SK-N-SH (cell line): ENCODE data around the gene CRYBA2.

Source experiments
- CTCF ChIP-seq: fragments of 200-600 bp; sonication (generic); IDR thresholded peaks from 2 replicates; pipeline ENCODE4 v1.6.1; 2017; ENCODE audit warnings: antibody characterized with exemption, mild to moderate bottlenecking, moderate library complexity
- EP300 ChIP-seq, 2 experiments: IDR thresholded peaks; 2 replicates each; pipeline versions ENCODE4 v1.4.0 to v1.6.1; 2012; ENCODE audit warnings: borderline replicate concordance in 1 of 2, low read depth in 1 of 2, low read length in 1 of 2
- EZH2phosphoT487 ChIP-seq: fragments of 200-600 bp; sonication (generic); IDR thresholded peaks from 2 replicates; pipeline ENCODE4 v1.6.1; 2017; ENCODE audit warnings: low read depth, mixed run types, mild to moderate bottlenecking, antibody characterized with exemption, moderate library complexity, borderline replicate concordance
- FOXM1 ChIP-seq: IDR thresholded peaks from 2 replicates; pipeline ENCODE4 v1.4.0; 2012; ENCODE audit warnings: low read depth, mild to moderate bottlenecking
- JUND ChIP-seq: IDR thresholded peaks from 2 replicates; pipeline ENCODE4 v1.4.0; 2012
- NRF1 ChIP-seq: IDR thresholded peaks from 2 replicates; pipeline ENCODE4 v1.6.1; 2012; ENCODE audit warnings: low read depth, mild to moderate bottlenecking, low read length
- RAD21 ChIP-seq: IDR thresholded peaks from 2 replicates; pipeline ENCODE4 v1.6.1; 2012; ENCODE audit warnings: mild to moderate bottlenecking, low read length
- REST ChIP-seq: IDR thresholded peaks from 2 replicates; pipeline ENCODE4 v1.6.1; 2012; ENCODE audit warnings: mild to moderate bottlenecking, low read depth, low read length, moderate library complexity
- TAF1 ChIP-seq: IDR thresholded peaks from 2 replicates; pipeline ENCODE4 v1.6.1; 2012; ENCODE audit warnings: low read depth, mild to moderate bottlenecking, low read length, moderate library complexity, borderline replicate concordance
- TEAD4 ChIP-seq: IDR thresholded peaks from 2 replicates; pipeline ENCODE4 v1.4.0; 2012; ENCODE audit warnings: mild to moderate bottlenecking, borderline replicate concordance; ENCODE audit not compliant: insufficient read depth
- USF1 ChIP-seq: IDR thresholded peaks from 2 replicates; pipeline ENCODE4 v1.4.0; 2012; ENCODE audit warnings: low read depth, borderline replicate concordance
- YY1 ChIP-seq: IDR thresholded peaks from 2 replicates; pipeline ENCODE4 v1.4.0; 2012; ENCODE audit warnings: low read depth, mild to moderate bottlenecking

GRCh38 chr2:218992703-218993344, 398 bp downstream of the CRYBA2 start:
- no peak for TF ChIP-seq YY1
- TF ChIP-seq CTCF = no peak
- TF ChIP-seq NRF1 = no peak
- TF ChIP-seq JUND = no peak
- TF ChIP-seq FOXM1 = no peak
- no peak for TF ChIP-seq REST
- no peak for TF ChIP-seq RAD21
- no peak for TF ChIP-seq TEAD4
- no peak for TF ChIP-seq EP300 (IDR thresholded peaks at IDR 0.05; ENCODE audit: borderline replicate concordance in 1 of 2, low read depth in 1 of 2, low read length in 1 of 2)
- TF ChIP-seq EZH2phosphoT487 = no peak
- TF ChIP-seq USF1 = no peak
- TF ChIP-seq TAF1 = no peak
